Neuronal stem cell (in vitro differentiated cells): Measurements from ENCODE around the gene TMEM255B.

Experiments
- DNase-seq: peaks from one replicate; pipeline ENCODE4 v3.0.0-alpha.2; 2013; ENCODE audit warnings: low spot score
- H2AFZ ChIP-seq: one replicate; pipeline ENCODE4 v1.6.1; 2013; ENCODE audit warnings: mild to moderate bottlenecking, low read length, inconsistent platforms
- H2AK5ac ChIP-seq: 2 replicates; pipeline ENCODE4 v1.6.1; 2013; ENCODE audit warnings: low read depth, mild to moderate bottlenecking, inconsistent platforms, low read length, moderate library complexity, mixed read lengths
- H2BK120ac ChIP-seq: 2 replicates; pipeline ENCODE4 v1.6.1; 2013; ENCODE audit warnings: low read depth, mild to moderate bottlenecking, inconsistent platforms, low read length, moderate library complexity, mixed read lengths
- H2BK12ac ChIP-seq: one replicate; pipeline ENCODE4 v1.6.1; 2013; ENCODE audit warnings: low read length, inconsistent platforms
- H2BK15ac ChIP-seq: 2 replicates; pipeline ENCODE4 v1.6.1; 2013; ENCODE audit warnings: mild to moderate bottlenecking, low read length, inconsistent platforms, mixed read lengths
- H2BK5ac ChIP-seq: one replicate; pipeline ENCODE4 v1.6.1; 2013; ENCODE audit warnings: inconsistent platforms, mild to moderate bottlenecking, low read length, moderate library complexity
- H3K14ac ChIP-seq: one replicate; pipeline ENCODE4 v1.6.1; 2013; ENCODE audit warnings: low read length, inconsistent platforms
- H3K18ac ChIP-seq: 2 replicates; pipeline ENCODE4 v1.6.1; 2013; ENCODE audit warnings: low read length, inconsistent platforms
- H3K23ac ChIP-seq: 2 replicates; pipeline ENCODE4 v1.6.1; 2013; ENCODE audit warnings: low read depth, mild to moderate bottlenecking, mixed read lengths, low read length, inconsistent platforms; ENCODE audit not compliant: poor library complexity
- H3K27ac ChIP-seq: replicated peaks from 3 replicates; pipeline ENCODE4 v1.5.1; 2013; ENCODE audit warnings: low read length, inconsistent platforms
- H3K27me3 ChIP-seq, 3 experiments: 2 replicates each; pipeline ENCODE4 v1.6.1; 2013; ENCODE audit warnings: low read length in 3 of 3, mild to moderate bottlenecking in 2 of 3, inconsistent platforms in 1 of 3, low read depth in 1 of 3, mixed read lengths in 1 of 3, moderate library complexity in 1 of 3; ENCODE audit not compliant: control insufficient read depth in 3 of 3, insufficient read depth in 3 of 3
- H3K36me3 ChIP-seq, 2 donors: replicated peaks in 1 of 2; 2 replicates each; pipeline ENCODE4 v1.6.1; 2013; ENCODE audit warnings: low read length in 2 of 2; ENCODE audit not compliant: control insufficient read depth in 2 of 2, insufficient read depth in 2 of 2
- H3K4ac ChIP-seq: 2 replicates; pipeline ENCODE4 v1.6.1; 2013; ENCODE audit warnings: inconsistent platforms, mild to moderate bottlenecking, low read length, moderate library complexity
- H3K4me1 ChIP-seq, 2 donors: 1 replicate in 1 of 2; 2 replicates in 1 of 2; pipeline ENCODE4 v1.6.1; 2013; ENCODE audit warnings: low read length in 2 of 2, low read depth in 1 of 2; ENCODE audit not compliant: control insufficient read depth in 2 of 2, insufficient read depth in 1 of 2
- H3K4me2 ChIP-seq: one replicate; pipeline ENCODE4 v1.6.1; 2013; ENCODE audit warnings: mild to moderate bottlenecking, low read length, inconsistent platforms; ENCODE audit not compliant: insufficient read depth, poor library complexity, severe bottlenecking
- H3K4me3 ChIP-seq, 2 donors: 2 replicates each; pipeline ENCODE4 v1.5.1; 2013; ENCODE audit warnings: low read length in 2 of 2, mild to moderate bottlenecking in 2 of 2, inconsistent platforms in 1 of 2, moderate library complexity in 1 of 2
- H3K79me1 ChIP-seq: one replicate; pipeline ENCODE4 v1.6.1; 2013; ENCODE audit warnings: low read depth, mild to moderate bottlenecking, inconsistent platforms, low read length, moderate library complexity
- H3K9ac ChIP-seq: one replicate; pipeline ENCODE4 v1.6.1; 2013; ENCODE audit warnings: mild to moderate bottlenecking, low read depth, low read length, inconsistent platforms; ENCODE audit not compliant: poor library complexity
- H3K9me3 ChIP-seq, 2 donors: replicated peaks in 1 of 2; 2 replicates each; pipeline versions ENCODE3 to v1.6.1; 2013; ENCODE audit warnings: low read length in 2 of 2, mild to moderate bottlenecking in 2 of 2, inconsistent platforms in 1 of 2, low read depth in 1 of 2, mixed read lengths in 1 of 2, moderate library complexity in 1 of 2; ENCODE audit not compliant: control insufficient read depth in 2 of 2, insufficient read depth in 1 of 2
- H4K8ac ChIP-seq: one replicate; pipeline ENCODE4 v1.6.1; 2013; ENCODE audit warnings: low read depth, mild to moderate bottlenecking, inconsistent platforms, low read length, moderate library complexity
- H4K91ac ChIP-seq: one replicate; pipeline ENCODE4 v1.6.1; 2013; ENCODE audit warnings: low read length, low read depth, mild to moderate bottlenecking, inconsistent platforms; ENCODE audit not compliant: poor library complexity
- WGBS, 2 donors: extraction: QIAGEN DNeasy Blood & Tissue Kit; methylation state at CpG; one replicate each; pipeline ENCODE4 v1.1.7; 2013; ENCODE audit warnings: missing lambda C conversion rate in 2 of 2, mixed read lengths in 1 of 2; ENCODE audit not compliant: insufficient read length in 2 of 2, insufficient replicate concordance in 1 of 2; ENCODE audit errors: extremely low coverage in 2 of 2; 5-methylcytosine and 5-hydroxymethylcytosine counted together

Gene TMEM255B

DNA sequence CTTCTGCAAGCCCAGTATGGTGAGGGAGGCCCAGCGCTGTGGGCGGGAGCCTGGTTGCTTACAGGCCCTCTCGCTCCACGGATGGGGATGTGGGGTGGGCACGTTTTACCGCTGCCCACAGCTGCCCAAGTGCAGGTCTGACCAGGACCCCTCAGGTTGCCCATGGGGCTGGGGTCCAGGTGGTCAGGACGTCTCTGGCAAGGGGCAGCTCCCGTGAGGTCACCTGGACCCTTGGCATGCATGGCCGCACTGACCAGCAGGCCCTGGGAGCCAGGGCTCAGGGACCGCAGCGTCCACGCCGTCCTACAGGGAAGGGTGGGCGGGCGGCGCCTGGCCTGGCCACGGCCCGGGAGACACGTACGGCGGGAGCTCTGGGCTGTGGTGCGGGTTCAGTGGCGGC, 72.0 kb downstream of the TMEM255B start:
- no peak overlapping the region for H3K4me2 ChIP-seq
- H2AK5ac ChIP-seq: peak overlapping the region; percentile 70
- H3K18ac ChIP-seq: peak overlapping the region; percentile 66
- H3K23ac ChIP-seq: no peak overlapping the region
- H3K4me3 ChIP-seq: no peak overlapping the region
- peak overlapping the region; percentile 84 for H2BK12ac ChIP-seq
- peak overlapping the region; percentile 69 for H2BK15ac ChIP-seq
- H4K91ac ChIP-seq: no peak overlapping the region
- H3K36me3 ChIP-seq: peaks cover 0 to 10% of the 10 kb centered on the region in 2 donors
- H3K27ac ChIP-seq: no peak overlapping the region
- no peak for DNase-seq
- H3K79me1 ChIP-seq: no peaks in the 10 kb centered on the region
- WGBS, 2 donors: no CpG with 5 or more reads among the region's 23 CpGs
- H4K8ac ChIP-seq: peak overlapping the region; percentile 20
- H3K14ac ChIP-seq: no peak overlapping the region
- no peaks in the 10 kb centered on the region for H3K27me3 ChIP-seq
- no peak overlapping the region for H3K4ac ChIP-seq
- H2BK5ac ChIP-seq: no peak overlapping the region
- no peak overlapping the region for H3K9ac ChIP-seq
- peaks cover 3% of the 10 kb centered on the region in 2 donors for H3K9me3 ChIP-seq
- no peak overlapping the region for H2BK120ac ChIP-seq
- peaks cover 0 to 9% of the 10 kb centered on the region in 2 donors for H3K4me1 ChIP-seq
- no peak overlapping the region for H2AFZ ChIP-seq

- peak overlapping the region; percentile 21 for H3K9ac ChIP-seq
- WGBS, 2 donors: no CpG with 5 or more reads among the region's 19 CpGs
- H3K4me1 ChIP-seq: peaks cover 4 to 13% of the 10 kb centered on the region in 2 donors
- no peaks in the 10 kb centered on the region for H3K79me1 ChIP-seq
- H3K4ac ChIP-seq: no peak overlapping the region
- no peak overlapping the region for H2BK120ac ChIP-seq
- H4K8ac ChIP-seq: peak overlapping the region; percentile 65
- peak overlapping the region; percentile 17 for H3K18ac ChIP-seq
- no peaks in the 10 kb centered on the region for H3K27me3 ChIP-seq
- H2BK15ac ChIP-seq: no peak overlapping the region
- peaks cover 0 to 7% of the 10 kb centered on the region in 2 donors for H3K36me3 ChIP-seq
- H3K23ac ChIP-seq: peak overlapping the region; percentile 85
- H3K4me2 ChIP-seq: no peak overlapping the region
- peak overlapping the region; percentile 73 for H2BK12ac ChIP-seq
- peaks cover 3% of the 10 kb centered on the region in 2 donors for H3K9me3 ChIP-seq
- H3K27ac ChIP-seq: no peak overlapping the region
- H2AK5ac ChIP-seq: peak overlapping the region; percentile 37
- H4K91ac ChIP-seq: no peak overlapping the region
- peak overlapping the region; percentile 82 for H2BK5ac ChIP-seq
- no peak overlapping the region for H3K4me3 ChIP-seq
- no peak overlapping the region for H2AFZ ChIP-seq
- no peak for DNase-seq
- H3K14ac ChIP-seq: peak overlapping the region; percentile 38
These were observed 73.2 kb downstream of the TMEM255B start for GRCh38 chr13:113832205-113832604.

GRCh38 chr13:113832631-113833030, 73.6 kb downstream of the TMEM255B start:
- no peaks in the 10 kb centered on the region for H3K27me3 ChIP-seq
- peaks cover 3% of the 10 kb centered on the region in 2 donors for H3K9me3 ChIP-seq
- no peaks in the 10 kb centered on the region for H3K79me1 ChIP-seq
- peaks cover 9 to 17% of the 10 kb centered on the region in 2 donors for H3K4me1 ChIP-seq
- no peak overlapping the region for H2BK15ac ChIP-seq
- H3K27ac ChIP-seq: no peak overlapping the region
- H3K36me3 ChIP-seq: peaks cover 0 to 7% of the 10 kb centered on the region in 2 donors
- peak overlapping the region; percentile 73 for H2BK12ac ChIP-seq
- no peak overlapping the region for H3K4me3 ChIP-seq
- H2BK120ac ChIP-seq: no peak overlapping the region
- H3K9ac ChIP-seq: no peak overlapping the region
- no peak for DNase-seq
- no peak overlapping the region for H3K18ac ChIP-seq
- H4K8ac ChIP-seq: no peak overlapping the region
- no peak overlapping the region for H3K4me2 ChIP-seq
- H4K91ac ChIP-seq: no peak overlapping the region
- H2BK5ac ChIP-seq: peak overlapping the region; percentile 82
- no CpG with 5 or more reads among the region's 23 CpGs for WGBS, 2 donors
- H3K4ac ChIP-seq: no peak overlapping the region
- H3K23ac ChIP-seq: peak overlapping the region; percentile 85
- no peak overlapping the region for H2AK5ac ChIP-seq
- H3K14ac ChIP-seq: no peak overlapping the region
- H2AFZ ChIP-seq: no peak overlapping the region

DNA sequence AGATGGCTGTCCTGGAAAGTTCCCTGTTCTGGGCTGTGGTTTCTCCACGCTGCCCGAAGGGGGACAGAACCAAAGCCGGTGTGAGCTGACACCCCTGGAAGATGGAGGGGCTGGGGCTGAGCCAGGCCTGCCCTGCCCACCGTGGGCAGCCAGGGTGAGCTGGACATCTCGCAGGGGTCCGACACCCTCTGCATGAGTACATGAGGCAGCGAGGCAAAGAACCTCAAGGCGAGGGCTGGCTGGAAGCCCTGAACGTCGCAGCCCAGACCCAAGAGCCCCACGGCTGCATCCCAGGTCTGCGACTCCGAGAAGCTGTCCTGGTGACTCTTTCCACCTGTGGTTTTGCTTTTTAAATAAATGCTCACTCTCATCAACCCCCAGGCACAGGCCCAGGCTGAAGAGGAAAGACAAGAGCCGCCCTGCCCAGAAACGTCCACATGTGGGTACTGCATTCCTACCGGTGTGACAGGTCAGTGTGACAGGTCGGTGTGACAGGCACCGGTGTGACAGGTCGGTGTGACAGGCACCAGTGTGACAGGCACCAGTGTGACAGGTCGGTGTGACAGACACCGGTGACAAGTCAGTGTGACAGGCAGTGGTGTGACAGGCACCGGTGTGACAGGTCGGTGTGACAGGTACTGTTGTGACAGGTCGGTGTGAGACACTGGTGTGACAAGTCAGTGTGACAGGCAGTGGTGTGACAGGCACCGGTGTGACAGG, 74.2 kb downstream of the TMEM255B start:
- Histone ChIP-seq H3K36me3 (peaks cover 0 to 7% of the 10 kb centered on the region in 2 donors), H3K79me1 (no peaks in the 10 kb centered on the region), H3K9me3 (peaks cover 2 to 3% of the 10 kb centered on the region in 2 donors), H3K4ac (no peak overlapping the region), H3K23ac (no peak overlapping the region), H2AFZ (no peak overlapping the region), H2BK5ac (peak overlapping the region; percentile 82), H3K9ac (no peak overlapping the region), H3K14ac (no peak overlapping the region), H3K4me3 (peak overlapping the region in 1 of 2 donors; percentile 66), H3K4me2 (no peak overlapping the region), H3K27me3 (no peaks in the 10 kb centered on the region), H2BK120ac (no peak overlapping the region), H2BK12ac (no peak overlapping the region), H4K8ac (no peak overlapping the region), H3K27ac (no peak overlapping the region), H4K91ac (no peak overlapping the region), H3K18ac (no peak overlapping the region), H3K4me1 (peaks cover 12 to 22% of the 10 kb centered on the region in 2 donors), H2AK5ac (no peak overlapping the region), H2BK15ac (no peak overlapping the region)
- WGBS, 2 donors: no CpG with 5 or more reads among the region's 25 CpGs
- DNase-seq: no peak
